ENCODE measurements around the gene PLA2G5.

PLA2G5 gene

DNA sequence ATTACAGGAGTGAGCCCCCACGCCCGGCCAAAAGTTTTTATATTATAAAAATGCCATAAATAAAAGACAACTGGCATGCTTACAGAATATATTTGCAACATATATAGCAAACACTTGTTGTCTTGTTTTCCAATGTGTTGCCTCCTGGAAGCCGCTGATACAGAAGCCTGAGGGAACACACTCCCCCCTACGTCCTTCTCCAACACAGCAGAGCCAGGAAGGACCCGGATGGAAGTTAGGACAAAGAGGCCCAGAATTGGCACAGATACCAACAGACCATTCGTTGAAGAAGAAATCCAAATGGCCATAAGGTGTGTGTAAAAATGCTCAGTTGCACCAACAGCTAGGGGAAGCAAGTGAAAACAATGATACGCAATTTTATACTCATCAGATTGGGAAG, 1.3 kb upstream of the PLA2G5 start:
- H3K4me3 ChIP-seq (ENCODE audit: low read depth, low read length) = no peak overlapping the region
- TF ChIP-seq, protein P1, sequence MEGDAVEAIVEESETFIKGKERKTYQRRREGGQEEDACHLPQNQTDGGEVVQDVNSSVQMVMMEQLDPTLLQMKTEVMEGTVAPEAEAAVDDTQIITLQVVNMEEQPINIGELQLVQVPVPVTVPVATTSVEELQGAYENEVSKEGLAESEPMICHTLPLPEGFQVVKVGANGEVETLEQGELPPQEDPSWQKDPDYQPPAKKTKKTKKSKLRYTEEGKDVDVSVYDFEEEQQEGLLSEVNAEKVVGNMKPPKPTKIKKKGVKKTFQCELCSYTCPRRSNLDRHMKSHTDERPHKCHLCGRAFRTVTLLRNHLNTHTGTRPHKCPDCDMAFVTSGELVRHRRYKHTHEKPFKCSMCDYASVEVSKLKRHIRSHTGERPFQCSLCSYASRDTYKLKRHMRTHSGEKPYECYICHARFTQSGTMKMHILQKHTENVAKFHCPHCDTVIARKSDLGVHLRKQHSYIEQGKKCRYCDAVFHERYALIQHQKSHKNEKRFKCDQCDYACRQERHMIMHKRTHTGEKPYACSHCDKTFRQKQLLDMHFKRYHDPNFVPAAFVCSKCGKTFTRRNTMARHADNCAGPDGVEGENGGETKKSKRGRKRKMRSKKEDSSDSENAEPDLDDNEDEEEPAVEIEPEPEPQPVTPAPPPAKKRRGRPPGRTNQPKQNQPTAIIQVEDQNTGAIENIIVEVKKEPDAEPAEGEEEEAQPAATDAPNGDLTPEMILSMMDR (IDR thresholded peaks at IDR 0.05; ENCODE audit: low read depth, low read length) = no peak

DNA sequence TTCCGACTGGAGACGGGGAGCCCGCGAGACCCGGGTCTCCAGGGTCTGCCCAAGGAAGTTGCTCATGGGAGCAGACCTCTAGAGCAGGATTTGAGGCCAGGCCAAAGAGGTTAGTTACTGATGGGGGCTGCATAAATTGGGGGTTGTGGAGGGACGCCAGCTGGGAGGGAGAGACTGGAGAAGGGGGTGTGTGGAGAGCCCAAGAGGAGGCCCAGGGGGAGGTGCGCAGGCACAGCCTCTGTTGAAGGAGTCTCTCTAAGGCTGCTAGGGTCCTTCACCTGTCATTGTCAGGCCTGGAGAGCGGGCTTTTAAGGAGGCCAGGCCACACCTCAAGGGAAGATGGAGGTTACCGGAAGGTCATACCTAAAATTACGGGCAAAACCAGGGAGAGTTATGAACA, 363 bp downstream of the PLA2G5 start:
- H3K4me3 ChIP-seq (ENCODE audit: low read depth, low read length) = no peak overlapping the region
- TF ChIP-seq, protein P1 (IDR thresholded peaks at IDR 0.05; ENCODE audit: low read depth, low read length) = no peak

DNA sequence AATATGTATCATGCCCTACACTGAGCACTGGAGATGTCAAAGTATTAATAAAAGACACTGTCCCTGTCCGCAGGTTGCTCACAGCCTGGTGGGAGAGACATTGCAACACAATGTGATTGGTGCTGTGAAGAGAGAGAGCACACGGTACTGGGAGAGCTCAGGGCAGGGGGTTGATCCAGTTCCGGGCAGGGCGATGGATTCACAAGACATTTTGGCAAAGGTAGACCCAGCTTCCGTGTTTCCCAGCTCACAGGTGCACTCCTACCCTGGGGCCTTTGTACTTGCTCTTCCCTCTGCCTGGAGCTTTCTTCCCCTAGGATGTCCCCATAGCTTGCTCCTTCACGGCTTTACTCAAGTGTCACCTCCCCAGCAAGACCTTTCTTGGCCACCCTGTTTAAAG, 1.4 kb downstream of the PLA2G5 start:
- TF ChIP-seq, protein P1 (IDR thresholded peaks at IDR 0.05; ENCODE audit: low read depth, low read length) = no peak
- H3K4me3 ChIP-seq (ENCODE audit: low read depth, low read length) = no peak overlapping the region

DNA sequence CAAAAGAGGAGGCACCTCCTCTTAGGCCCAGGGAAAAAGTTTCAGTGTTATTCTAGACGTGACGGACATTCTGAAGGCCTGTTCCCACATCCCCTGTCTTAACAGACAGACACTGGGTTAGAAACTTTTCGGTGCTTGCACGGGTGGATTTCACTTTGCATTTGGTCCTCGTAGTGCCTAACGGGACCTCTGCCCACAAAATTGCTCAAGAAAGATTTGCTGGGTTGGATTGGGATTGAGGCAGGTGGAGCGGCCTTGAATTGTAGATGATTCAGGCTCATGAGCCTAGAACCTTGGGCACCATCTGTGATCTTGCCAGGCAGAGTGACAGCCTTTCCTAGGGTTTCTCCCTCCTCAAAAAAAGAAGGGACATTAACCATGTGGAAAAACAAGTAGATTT, 2.8 kb downstream of the PLA2G5 start:
- H3K4me3 ChIP-seq (ENCODE audit: low read depth, low read length) = no peak overlapping the region
- TF ChIP-seq, protein P1 (IDR thresholded peaks at IDR 0.05; ENCODE audit: low read depth, low read length) = no peak

DNA sequence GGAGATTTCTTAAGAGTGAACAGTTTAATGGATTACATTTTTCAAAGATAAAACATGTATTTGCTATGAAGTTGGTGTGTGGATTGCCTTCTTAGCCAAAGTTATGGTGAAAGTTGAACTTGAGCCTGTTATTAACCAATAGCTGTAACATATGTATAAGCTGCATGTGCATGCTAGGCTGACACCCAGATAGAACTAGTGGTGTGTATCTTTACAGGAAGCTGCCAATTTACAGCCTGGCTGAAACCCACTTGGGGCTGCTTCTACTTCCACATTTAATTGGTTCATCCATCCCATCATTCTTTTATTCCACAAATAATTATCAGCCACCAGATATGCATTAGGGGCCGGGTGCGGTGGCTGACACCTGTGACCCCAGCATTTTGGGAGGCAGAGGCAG, 3.3 kb downstream of the PLA2G5 start:
- TF ChIP-seq, protein P1 (IDR thresholded peaks at IDR 0.05; ENCODE audit: low read depth, low read length) = no peak
- H3K4me3 ChIP-seq (ENCODE audit: low read depth, low read length) = no peak overlapping the region

DNA sequence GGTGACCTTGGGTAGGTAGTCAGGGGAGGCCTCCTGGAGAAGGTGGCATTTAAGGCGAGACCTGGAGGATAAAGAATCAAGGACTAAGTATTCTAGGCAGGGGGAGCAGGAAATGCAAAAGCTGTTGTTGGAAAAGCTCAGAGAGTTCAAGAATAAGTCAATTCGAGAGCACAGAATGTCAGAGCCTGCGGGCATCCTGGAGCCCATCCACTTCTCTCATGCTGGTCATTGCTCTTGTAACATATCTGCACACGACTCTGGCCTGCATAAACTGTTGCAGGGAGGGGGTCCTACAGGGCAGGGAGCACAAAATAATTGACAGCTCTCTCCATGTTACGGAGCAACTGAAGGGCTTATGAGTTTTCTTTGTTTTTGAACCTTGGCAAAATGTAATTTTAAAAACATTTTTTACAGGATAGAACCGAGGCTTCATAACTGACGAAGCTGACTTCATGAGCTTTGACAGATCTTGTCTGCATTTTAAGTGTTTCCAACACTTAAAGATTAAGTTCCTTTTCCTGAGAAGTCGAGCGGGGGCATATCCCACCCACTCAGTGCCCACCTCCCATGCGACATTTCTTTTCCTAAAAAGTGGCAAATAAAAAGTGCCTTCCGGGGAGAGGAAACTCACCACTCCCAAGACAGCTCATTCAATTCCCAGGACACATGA, 4.2 kb downstream of the PLA2G5 start:
- TF ChIP-seq, protein P1 (IDR thresholded peaks at IDR 0.05; ENCODE audit: low read depth, low read length) = no peak

DNA sequence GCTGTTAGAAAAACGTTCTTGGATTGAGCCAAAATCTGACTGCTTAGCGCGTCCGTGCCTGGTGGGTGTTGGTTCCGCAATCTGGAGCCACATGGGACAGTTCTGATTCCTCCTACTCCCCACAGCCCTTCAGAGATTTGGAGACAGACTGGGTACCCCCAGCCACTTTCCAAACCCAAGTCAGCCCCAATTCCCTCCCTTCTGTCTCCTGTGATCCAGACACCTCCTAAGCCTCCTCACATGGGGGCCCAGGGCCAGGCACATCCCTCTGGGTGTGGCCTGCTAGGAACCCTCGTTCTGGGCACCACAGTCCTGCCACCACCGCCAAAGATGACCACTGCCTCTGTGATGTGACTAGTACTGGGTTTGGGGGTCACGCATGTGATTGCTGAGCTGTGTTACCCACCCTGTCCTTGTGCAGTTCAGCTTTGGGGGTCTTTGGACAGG, 4.8 kb downstream of the PLA2G5 start:
- TF ChIP-seq, protein P1 (IDR thresholded peaks at IDR 0.05; ENCODE audit: low read depth, low read length) = no peak
- H3K4me3 ChIP-seq (ENCODE audit: low read depth, low read length) = no peak overlapping the region

More for the DNA sequence above, 4.2 kb downstream of the PLA2G5 start:
- H3K4me3 ChIP-seq (ENCODE audit: low read depth, low read length) = no peak overlapping the region
